NCI-H2171 treated with DMSO at 0.1 percent for 48 hours (cell line): ENCODE results near the gene POLR2F.
"Not testable (repeated sequence)": the region's sequence is repeated elsewhere in the genome, so short reads cannot be mapped to it uniquely, and the experiment has no call there.

Experiments
- DNase-seq: peaks from one replicate; lab custom pipeline; 2025; lab: John Stamatoyannopoulos, UW

Gene POLR2F

GRCh38 chr22:37954686-37955085 lies 1.2 kb downstream of the POLR2F start:
- DNase-seq = no peak

- not testable (repeated sequence) for DNase-seq
Measured at GRCh38 chr22:37955825-37956397, 2.4 kb downstream of the POLR2F start.

- no peak for DNase-seq
Measured at GRCh38 chr22:37957232-37957631, 3.7 kb downstream of the POLR2F start.

GRCh38 chr22:37959231-37959825 lies 5.8 kb downstream of the POLR2F start:
- DNase-seq = no peak

GRCh38 chr22:37961062-37961461 lies 7.6 kb downstream of the POLR2F start:
- DNase-seq = no peak

GRCh38 chr22:37965940-37966664 lies 12.6 kb downstream of the POLR2F start:
- no peak for DNase-seq

GRCh38 chr22:37967147-37967546 lies 13.6 kb downstream of the POLR2F start:
- no peak for DNase-seq

- DNase-seq = no peak
Measured at GRCh38 chr22:37967637-37968451, 14.3 kb downstream of the POLR2F start.

- DNase-seq = no peak
Measured at GRCh38 chr22:37968452-37969251, 15.2 kb downstream of the POLR2F start.

GRCh38 chr22:37970864-37971263 lies 17.4 kb downstream of the POLR2F start:
- DNase-seq = no peak

GRCh38 chr22:37971475-37972434 lies 18.3 kb downstream of the POLR2F start:
- peak; percentile 68 for DNase-seq

GRCh38 chr22:37972527-37972926 lies 19.0 kb downstream of the POLR2F start:
- DNase-seq = peak; percentile 90

- no peak for DNase-seq
Measured at GRCh38 chr22:37973271-37974170, 20.0 kb downstream of the POLR2F start.

GRCh38 chr22:37975153-37975552 lies 21.7 kb downstream of the POLR2F start:
- no peak for DNase-seq

GRCh38 chr22:37976022-37976421 lies 22.5 kb downstream of the POLR2F start:
- DNase-seq = not testable (repeated sequence)

- no peak for DNase-seq
Measured at GRCh38 chr22:37976547-37976946, 23.0 kb downstream of the POLR2F start.

GRCh38 chr22:37979782-37980181 lies 26.3 kb downstream of the POLR2F start:
- DNase-seq = no peak

GRCh38 chr22:37981282-37982011 lies 27.9 kb downstream of the POLR2F start:
- DNase-seq = no peak
